ENCODE measurements around the gene SOX18.
A peak's percentile ranks its signal among the peaks of the same experiment; 100 is the strongest.

Gene SOX18

GRCh38 chr20:64067733-64068307, 18.4 kb upstream of the SOX18 start:
- no peak for DNase-seq

DNA sequence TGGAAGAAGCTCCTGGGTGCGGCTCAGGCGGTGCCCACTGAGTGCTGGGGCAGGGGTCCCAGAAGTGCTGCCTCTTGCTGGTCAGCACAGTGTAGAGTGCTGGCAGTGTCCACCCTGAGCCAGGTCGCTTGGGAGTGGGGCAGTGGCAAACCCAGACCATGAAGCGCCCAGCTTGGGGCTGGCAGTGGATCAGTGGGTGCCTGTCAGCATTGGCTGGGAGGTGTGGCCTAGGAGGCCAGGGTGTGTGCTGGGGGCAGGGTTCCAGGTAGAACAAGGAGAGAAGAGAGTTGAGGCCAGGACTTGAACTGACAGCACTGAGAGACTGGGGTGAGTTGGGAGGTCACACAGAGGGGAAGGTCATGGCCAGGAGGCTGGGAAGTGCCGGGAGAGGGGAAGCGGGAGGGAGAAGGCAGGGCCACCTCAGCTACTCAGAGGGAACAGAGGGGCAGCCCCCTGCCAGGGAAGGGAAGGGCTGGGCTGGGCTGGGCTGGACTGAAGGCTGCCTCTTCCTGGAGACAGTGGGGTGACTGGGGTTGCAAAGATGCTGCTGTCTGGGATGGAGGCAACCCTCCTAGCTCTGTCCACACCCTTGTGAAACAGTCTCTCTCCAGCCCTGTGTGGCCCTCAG, 17.7 kb upstream of the SOX18 start:
- no peak for DNase-seq

DNA sequence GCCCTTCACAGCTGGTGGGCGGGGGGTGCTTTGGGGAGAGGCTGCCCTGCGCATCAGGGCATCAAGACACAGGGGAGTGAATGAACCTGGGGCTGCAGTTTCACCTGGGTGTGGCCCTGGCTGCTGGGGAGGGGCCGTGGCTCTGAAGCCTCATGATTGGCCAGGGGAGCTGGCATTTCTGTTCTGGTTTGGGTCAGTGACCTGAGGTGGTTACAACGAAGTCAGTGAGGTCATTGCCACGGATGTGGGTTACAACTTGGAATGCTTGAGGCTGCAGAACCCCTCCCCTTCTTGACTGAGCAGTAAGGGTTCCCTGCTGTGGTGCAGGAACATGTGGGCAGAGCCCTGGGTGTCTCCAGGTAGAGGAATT, 16.5 kb upstream of the SOX18 start:
- DNase-seq: peak; percentile 48

- DNase-seq: no peak
Measured at GRCh38 chr20:64065062-64065973, 15.9 kb upstream of the SOX18 start.

DNA sequence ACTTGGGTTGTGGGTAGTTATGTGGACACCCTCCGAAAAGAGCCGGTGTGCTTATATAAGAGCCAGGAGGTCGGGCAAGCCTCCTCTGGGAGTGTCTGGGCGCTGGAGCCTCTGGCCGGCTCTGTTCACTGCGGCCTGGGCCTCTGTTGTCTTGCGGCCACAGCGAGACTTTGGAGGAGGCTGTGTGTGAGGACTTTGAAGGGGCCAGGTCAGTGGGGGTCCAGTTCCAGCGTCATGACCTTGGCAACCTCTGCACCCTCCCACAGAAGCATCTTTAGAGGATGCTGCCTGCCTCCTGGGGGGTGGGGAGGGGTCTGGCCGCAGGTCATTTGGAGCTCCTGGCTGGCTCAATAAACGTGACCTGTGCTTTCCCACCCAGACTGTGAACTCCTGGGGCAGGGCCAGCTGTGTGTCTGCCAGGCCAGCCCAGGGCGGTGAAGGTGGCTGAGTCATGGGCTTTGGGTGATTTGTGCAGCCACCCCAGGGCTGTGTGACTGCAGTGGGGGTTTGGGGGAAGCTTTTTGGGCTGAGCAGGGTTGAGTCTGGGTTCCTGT, 14.8 kb upstream of the SOX18 start:
- no peak for DNase-seq

DNA sequence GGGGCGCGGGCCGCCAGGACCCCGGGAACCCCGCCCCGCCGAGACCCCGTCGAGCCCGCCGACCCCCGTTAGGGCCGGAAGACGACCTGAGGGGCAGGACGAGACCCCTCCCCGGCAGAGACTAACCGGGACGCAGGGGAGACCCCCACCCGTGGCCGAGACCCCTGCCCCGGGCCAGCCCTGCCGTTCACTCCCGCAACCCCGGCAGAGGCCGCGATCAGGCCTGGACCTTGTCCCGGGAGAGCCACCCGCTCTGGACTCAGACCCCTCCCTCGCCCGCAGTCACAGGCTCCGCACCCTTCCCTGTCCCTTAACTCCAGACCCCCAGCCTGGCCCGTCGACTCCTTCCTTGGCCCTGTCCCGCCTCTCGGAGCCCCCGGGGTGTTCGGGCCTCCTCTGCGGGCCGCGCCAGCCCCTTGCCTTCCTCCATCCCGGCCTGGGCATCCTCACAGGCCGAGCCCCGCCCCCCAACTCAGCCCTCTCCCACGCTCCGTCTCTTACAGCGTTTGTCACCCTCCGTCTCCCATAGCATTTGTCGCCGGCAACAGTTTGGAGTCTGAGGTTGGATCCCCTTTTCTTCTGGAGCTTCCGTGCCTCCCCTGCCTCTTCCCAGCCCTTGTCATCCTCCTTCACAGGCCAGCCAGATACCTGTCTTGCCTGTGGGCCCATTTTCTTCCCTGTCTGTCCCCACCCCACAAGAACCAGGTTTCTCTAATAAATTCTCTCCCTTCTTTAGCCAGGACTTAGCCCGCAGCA, 14.1 kb upstream of the SOX18 start:
- peak; percentile 50 for DNase-seq

DNA sequence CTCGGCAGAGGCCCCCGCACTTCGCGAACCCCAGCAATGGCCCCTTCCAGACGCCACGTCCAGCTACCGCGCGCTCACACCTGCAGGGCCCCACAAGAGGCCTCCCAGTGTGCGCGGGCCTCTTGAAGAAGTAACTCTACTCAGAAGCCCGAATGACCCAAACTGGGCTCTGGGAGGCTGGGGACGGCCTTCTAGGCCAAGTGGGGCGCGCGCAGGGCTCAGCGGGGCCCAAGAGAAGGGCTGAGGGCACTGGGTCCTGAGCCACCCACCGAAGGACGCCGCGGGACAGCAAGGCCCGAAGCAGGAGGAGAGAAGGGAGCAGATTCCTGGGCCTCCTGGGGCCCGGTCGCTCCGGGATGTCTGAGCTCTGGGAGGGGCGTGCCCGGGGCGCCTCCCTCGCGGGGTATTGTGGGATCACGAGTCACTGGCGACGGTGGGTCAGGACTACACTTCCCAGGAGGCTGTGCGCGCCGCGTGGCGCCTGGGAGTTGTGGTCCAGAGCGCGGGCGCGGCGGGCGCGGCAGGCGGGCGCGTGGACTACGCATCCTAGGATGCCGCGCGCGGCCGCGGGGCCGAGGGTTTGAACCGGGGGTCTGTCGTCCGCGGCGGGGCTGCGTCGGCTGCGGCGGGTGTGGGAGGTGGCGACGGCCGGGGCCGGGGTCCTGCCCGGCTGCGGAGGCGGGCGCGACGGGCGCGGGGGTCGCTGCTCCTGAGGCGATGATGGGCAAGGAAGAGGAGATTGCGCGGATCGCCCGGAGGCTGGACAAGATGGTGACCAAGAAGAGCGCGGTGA, 13.4 kb upstream of the SOX18 start, which contains the start of gene TCEA2:
TSS of gene TCEA2 (plus strand) at position 603 of the 793 bp plus-strand sequence. CDS start at position 718, 115 bp downstream.
- DNase-seq: peak; percentile 95

DNA sequence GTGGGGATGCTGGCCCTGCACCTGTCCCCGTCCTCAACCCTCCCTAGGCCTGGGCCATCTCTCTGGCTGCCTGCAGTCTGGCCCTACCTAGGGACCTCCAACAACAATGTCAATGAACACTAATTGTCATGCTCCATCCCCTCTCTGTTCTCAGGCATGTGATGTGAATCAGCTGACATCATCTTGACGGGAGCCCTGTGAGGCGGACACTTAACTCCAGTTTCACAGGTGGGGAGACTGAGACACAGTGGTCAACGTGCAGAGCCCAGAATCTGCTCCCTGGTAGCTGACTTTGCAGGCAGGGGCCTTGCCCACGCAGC, 12.8 kb upstream of the SOX18 start:
- no peak for DNase-seq

- DNase-seq: no peak
Measured at GRCh38 chr20:64058536-64058935, 9.1 kb upstream of the SOX18 start.

- DNase-seq: peak; percentile 82
Measured at GRCh38 chr20:64057628-64058498, 8.4 kb upstream of the SOX18 start.

DNA sequence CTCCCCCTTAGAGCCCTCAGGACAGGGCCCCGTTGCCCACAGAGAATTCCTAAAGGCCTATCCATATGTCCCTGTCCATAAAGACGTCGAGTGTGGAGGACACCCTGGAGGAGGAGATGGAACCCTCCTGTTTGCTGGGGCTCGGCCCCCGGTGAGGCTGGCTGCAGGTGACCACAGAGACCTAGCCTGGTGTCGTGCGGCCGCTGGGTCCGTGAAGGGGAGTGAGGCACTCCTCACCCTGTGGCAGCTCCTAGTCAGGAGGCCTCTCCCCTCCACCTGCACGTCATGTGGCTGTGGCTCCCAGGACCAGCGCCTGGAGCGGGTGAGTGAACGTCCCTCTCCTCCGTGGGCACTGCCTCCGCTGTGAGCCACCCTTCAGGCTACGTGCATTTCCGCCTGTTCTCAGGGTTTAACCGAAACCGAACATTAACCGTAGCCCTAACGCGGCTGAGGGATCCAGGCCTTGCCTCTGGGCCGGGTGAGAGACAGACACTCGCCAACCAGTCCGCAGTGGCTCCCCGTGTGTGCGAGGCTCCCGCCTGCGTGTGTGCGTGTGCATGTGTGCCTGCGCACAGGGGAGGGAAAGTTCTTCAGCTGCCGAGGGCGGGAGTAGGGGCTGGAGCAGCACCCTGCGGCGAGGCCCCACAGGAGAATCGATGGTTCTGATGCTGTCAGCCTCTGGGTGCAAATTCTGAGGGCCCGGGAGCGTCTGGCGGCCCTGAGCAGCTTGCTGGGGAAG, 7.6 kb upstream of the SOX18 start:
- no peak for DNase-seq

DNA sequence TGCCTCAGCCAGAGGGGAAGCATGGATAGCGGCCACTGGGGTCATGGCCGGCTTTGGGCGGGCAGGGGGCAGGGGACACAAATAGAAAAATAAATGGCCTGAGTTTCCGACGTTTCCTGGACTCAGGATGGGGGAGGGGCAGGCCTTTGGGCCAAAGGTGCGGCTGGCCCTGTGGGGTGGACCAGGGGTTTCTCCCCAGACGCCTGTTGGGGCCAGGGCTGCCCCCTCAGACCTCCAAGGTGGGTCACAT, 7.1 kb upstream of the SOX18 start:
- no peak for DNase-seq

GRCh38 chr20:64055893-64056638, 6.6 kb upstream of the SOX18 start:
- DNase-seq: no peak

- no peak for DNase-seq
Measured at GRCh38 chr20:64055396-64055892, 6.0 kb upstream of the SOX18 start.

DNA sequence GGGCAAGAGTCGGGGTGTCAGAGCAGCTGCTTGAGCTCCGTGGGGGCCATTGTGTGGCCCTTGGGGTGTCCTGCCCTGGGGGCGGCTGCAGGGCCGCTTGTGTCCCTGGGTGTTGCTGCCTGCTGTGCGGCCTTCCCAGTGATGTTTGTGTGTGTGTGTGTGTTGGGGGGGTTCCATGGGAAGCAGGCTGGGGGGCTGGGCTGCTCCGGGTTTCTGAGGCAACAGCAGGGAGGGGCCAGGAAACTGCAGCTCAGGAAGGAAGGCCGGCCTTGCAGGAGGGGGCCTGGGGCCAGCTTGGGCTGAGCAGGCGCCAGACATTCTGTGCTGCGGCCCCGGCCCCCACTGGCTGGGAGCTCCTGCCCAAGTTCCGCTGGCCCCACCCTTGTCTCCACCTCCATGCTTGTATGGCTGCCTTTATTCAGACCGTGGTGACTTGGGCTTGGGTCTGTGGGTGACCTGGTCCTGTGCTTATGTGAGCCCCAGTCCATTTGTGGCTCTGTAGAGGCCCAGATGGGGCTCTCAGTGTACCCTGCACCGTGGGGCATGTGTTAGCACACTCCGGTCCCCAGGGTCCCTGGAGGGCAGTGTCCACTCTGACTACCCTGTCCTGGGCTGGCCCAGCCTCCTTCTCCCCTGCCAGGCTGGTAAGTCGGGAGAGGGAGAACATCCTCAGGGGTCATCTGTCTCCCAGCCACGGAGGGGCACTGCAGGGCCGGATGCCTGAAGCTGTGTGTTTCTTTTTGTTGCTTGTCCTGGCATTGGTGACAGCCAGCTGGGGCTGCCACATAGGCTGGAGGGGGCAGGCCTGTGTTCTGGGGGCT, 4.6 kb upstream of the SOX18 start:
- no peak for DNase-seq

GRCh38 chr20:64052987-64053840, 3.8 kb upstream of the SOX18 start:
- no peak for DNase-seq

DNA sequence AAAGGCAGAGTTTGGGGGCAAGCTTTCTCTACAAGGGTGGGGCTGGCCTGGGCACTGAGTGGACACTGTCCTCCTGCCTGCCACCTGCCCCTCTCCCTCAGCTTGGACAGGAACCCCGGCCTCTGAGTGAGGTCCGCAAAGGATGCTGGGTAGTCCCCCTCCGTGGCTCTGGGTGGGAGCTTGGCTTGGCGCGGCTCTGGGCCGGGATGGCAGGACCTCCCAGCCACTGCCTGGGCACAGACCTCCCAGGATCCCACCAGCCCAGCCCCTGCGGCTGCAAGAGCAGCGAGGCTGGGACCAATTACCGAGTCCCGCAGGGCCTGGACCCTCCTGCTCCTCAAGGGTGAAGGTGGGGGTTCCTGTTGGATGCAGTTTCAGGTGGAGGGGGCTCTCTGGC, 2.9 kb upstream of the SOX18 start:
- no peak for DNase-seq
